Fibroblast of skin of left quadriceps (primary cell): ENCODE measurements around the gene CEBPA.
"Not testable (repeated sequence)": the region's sequence is repeated elsewhere in the genome, so short reads cannot be mapped to it uniquely, and the experiment has no call there.

Source experiments
- DNase-seq, 2 experiments: peaks; one replicate each; pipeline ENCODE4 v3.0.0-alpha.2; 2013; ENCODE audit warnings: low read depth in 2 of 2

CEBPA gene

DNA sequence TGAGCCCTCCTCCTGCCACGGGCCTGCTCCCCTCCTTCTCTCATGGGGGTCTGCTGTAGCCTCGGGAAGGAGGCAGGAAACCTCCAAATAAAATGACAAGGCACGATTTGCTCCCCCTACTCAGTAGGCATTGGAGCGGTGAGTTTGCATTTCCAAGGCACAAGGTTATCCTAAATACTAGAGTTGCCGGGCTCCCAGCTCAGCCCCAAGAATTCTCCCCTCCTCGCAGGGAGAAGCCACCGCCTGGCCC is 1.5 kb downstream of the CEBPA start:
- no peak for DNase-seq

DNA sequence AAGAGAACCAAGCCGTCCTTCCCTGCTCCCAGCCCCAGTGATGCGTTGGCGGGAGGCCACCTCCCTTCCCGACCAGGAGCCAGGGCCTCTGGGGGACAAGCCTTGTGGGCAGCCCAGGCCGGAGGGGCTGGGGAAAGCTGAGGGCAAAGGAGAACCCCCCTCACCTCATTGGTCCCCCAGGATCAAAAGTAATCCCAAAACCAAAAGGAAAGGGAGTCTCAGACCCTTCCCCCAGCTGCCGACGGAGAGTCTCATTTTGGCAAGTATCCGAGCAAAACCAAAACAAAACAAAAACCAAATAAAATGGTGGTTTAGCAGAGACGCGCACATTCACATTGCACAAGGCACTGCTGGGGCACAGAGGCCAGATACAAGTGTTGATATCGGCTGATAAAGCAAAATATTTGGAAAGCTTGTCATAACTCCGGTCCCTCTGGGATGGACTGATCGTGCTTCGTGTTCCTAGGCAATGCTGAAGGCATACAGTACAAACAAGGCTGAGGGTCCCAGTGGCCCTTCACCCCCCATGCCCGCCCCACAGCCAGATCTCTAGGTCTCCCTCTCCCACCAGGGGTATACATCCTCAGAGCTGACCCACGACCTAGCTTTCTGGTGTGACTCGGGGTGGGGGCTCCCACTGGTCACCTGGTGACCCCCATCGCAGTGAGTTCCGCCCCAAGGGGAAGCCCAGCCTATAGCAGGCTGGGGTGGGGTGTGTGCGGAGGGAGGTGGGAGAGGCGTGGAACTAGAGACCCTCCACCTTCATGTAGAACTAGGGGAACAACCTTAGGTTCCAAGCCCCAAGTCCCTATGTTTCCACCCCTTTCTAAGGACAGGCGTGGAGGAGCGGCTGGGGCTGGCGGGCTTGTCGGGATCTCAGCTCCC is 2.1 kb downstream of the CEBPA start:
- DNase-seq, result no peak

- no peak for DNase-seq
These were observed 3.2 kb downstream of the CEBPA start for GRCh38 chr19:33299051-33299688.

DNA sequence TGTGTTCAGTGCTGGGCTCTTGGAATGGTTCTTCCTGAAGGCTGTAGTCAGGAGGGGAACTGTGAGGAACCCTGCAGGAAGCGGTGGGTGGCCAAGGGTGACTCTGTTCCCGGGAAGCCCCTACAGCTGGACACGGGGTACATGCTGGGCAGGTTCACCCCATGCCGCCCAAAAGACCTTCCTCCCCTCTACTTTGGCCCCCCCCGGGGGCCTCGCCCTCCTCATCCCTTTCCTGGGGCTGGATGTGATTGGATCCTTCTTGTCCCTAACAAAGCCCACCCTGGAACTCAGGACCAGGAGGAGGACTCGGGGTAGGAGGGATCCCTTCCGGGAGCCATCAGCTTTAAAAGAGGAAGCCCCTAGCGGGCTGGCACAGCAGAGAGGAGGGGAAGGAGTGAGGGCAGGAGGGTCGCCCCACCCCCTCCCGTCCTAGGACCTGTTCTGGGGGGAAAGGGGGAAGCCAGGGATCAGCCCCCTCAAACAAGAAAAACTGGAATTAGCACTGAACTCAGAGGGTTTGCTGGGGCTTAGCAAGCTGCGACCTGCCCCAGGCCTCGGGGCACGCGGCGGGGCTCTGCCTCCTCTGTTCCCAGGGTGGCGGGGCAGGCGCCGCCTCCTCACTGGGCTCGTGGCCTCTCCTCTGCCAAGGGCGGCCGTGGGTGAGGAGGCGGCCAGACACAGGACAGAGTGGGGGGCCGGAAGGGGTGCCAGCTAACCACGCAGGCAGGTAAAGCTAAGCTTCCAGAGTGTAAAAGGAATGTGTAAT is 4.0 kb downstream of the CEBPA start:
- no peak for DNase-seq

DNA sequence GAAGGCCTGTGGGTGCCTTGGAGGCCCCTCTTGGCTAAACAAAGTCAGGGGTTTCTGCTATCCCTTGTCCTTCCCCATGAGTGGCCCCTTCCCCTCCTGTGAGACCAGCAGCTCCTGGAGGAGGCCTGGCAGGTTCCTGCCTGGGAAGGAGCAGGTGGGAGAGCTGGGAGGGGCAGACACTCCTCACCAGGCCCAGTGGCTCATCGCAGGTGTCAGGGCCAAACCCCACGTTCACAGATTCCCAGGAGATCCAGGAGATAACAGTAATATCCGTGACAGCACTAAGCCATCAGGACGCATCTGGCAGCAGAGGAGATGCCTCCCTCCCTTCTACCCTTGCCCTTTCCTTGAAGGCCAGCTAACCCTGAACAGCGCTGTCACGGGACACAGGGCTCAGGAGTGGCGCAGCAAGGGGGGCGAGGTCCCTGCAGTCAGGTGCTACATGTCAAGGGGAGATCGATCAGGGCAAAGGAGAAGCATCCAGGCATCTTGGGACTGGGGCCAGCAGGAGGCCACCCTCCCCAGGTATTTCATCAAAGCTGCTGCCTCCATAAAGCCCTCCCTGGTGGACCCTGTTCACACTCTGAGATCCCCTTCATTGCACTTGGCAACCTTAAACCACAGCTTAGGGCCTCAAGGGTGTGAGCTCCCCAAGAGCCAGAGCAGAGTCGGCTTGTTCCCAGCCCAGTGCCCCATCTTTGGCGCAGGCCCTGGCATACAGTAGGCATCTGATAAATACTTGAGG is 4.8 kb downstream of the CEBPA start:
- DNase-seq, result no peak

GRCh38 chr19:33296488-33296971 is 5.8 kb downstream of the CEBPA start:
- DNase-seq, result peak; percentile 87 to 88

DNA sequence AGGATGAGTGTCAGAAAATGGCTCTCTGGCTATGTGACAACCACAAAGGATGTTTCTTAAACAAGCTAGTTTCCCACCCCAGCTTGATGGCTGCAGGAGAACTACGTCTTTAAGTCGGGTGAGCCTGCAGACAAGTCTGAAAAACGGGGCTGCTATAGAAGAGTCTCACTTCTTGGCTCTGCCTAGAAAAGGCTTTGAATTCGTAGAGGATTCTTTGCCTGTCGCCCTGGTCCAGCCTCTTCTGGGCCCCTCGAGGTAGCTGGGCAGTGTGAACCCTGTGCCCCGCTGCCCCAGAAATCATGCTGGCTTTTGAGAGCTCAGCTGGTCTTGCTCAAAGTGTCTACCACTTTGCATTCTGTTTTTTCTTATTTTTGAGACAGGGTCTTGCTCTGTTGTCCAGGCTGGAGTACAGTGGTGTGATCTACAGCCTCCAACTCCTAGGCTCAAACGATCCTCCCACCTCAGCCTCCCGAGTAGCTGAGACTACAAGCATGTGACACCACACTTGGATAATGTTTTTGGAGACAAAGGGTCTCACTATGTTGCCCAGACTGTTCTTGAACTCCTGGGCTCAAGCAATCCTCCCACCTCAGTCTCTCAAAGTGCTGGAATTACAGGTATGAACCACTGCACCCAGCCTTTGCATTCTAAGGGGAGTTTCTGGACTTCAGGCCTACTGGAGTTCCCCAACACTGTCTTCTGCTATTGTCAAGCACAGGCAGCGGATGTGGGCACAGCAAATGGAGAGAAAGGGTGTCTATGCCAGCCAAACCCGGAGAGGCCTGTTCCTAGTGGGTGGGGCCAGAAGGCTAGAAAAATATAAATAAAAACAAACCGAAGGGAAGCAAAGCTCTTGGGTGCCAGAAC is 6.5 kb downstream of the CEBPA start:
- DNase-seq, result no peak

GRCh38 chr19:33295046-33295445 is 7.3 kb downstream of the CEBPA start:
- DNase-seq, result not testable (repeated sequence)

DNA sequence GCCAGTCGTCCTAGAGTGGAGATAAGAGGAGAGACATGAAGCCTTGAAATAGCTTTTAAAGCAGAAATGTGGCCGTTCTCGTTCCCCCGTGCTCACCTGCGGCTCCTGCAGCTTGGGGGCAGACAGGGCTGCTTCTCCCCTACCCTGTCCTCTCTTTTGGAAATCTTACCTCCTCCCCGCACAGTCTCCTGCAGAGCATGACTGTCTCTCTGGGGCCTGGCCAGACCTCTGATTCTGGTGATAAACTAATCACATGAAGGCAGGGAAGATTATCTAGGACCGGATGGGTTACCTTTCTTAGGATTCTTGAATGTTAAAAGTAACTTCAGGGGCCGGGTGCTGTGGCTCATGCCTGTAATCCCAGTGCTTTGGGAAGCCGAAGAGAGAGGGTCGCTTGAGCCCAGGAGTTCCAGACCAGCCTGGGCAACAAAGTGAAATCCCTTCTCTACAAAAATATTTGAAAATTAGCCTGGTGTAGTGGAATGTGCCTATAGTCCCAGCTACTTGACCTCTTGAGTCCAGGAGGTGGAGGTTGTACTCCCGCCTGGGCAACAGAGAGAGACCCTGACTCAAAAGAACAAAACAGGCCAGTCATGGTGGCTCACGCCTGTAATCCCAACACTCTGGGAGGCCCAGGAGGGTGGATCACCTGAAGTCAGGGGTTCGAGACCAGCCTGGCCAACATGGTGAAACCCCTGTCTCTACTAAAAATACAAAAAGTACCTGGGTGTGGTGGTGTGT is 8.1 kb downstream of the CEBPA start:
- DNase-seq, result no peak

GRCh38 chr19:33293255-33294057 is 8.9 kb downstream of the CEBPA start:
- peak; percentile 59 to 61 for DNase-seq

- no peak for DNase-seq
These were observed 9.6 kb downstream of the CEBPA start for GRCh38 chr19:33292595-33293254.

- no peak for DNase-seq
These were observed 10.5 kb downstream of the CEBPA start for GRCh38 chr19:33291623-33292534.

- DNase-seq, result no peak
These were observed 11.2 kb downstream of the CEBPA start for GRCh38 chr19:33290956-33291622.

GRCh38 chr19:33290082-33290815 is 12.1 kb downstream of the CEBPA start:
- no peak for DNase-seq

DNA sequence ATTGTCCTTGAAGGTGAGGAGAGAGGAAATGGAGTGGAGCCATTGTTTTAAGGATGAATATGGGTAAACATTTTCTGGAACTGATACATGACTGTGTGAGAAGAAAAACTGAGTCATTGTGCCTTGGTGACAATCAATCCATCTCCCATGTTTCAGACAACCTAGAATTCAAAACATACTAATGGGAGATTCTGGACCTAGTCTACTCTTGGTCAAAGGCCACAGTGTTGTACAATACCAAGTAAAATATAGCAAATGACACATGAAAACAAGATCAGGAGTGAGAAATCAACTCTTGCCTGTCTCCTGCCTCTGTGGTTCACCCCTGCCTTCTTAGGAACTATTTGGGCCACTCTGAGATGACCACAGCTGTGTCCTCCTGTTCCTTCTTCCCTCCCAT is 13.1 kb downstream of the CEBPA start:
- DNase-seq, result no peak

GRCh38 chr19:33288666-33289065 is 13.7 kb downstream of the CEBPA start:
- DNase-seq, result no peak

DNA sequence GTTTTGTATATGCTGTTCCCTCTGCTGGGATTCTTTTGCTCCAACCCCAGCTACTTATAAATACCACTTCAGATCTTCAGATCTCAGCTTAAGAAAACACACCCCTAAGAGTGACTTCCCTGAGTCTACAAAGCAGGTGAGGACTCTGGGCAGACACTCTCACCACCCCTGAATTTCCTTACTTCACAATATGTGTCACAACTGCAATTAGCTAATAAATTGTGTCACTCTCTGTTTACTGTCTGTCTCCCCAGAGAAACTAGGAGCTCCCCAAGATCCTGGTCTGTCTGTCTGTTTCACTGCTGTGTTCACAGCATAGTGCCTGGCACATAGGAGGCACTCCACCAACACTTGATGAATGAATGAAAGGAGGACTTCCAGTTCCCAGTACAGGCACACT is 14.4 kb downstream of the CEBPA start:
- DNase-seq, result no peak
